ENCODE results near the gene SOX12. TPM values are rescaled to one million over a fixed set of nuclear protein-coding genes. Genes with fewer than 3 reads are reported as not detected.

Gene SOX12
- polyA plus RNA-seq, 1 donor (not counting 4 experiments of a cell fraction or from before 2014, with no cell fraction given): 1.9 TPM

- peak overlapping the region; percentile 90 for H3K4me2 ChIP-seq (ENCODE audit: control insufficient read depth, extremely low read depth, insufficient read depth, low read depth, low read length)
Observed at GRCh38 chr20:346033-346639, 20.8 kb downstream of the SOX12 start.

GRCh38 chr20:346640-347316 lies 21.4 kb downstream of the SOX12 start, which contains the start of gene NRSN2:
NRSN2 (plus strand) TSS chr20:347111; CDS start chr20:349644, 2,533 bp downstream.
- Histone ChIP-seq H3K4me3 (ENCODE audit: control insufficient read depth in 2 of 3, extremely low read depth in 1 of 3, insufficient read depth in 2 of 3, low read depth in 1 of 3, low read length in 3 of 3) (peak within 1 kb of the TSS; percentile 67 to 79 (median 76)), H3K4me2 (ENCODE audit: control insufficient read depth, extremely low read depth, insufficient read depth, low read depth, low read length) (peak within 1 kb of the TSS; percentile 90), H3K27ac (ENCODE audit: control insufficient read depth, insufficient read depth, low read length) (peak within 1 kb of the TSS; percentile 69), H4K20me1 (ENCODE audit: control insufficient read depth, extremely low read depth, insufficient read depth, low read length) (no peaks in the 10 kb centered on the region), H3K9me3 (ENCODE audit: control insufficient read depth, low read depth, low read length) (peaks cover 9% of the 10 kb centered on the region), H3K27me3 (ENCODE audit: control insufficient read depth, extremely low read depth, insufficient read depth, low read length) (no peaks in the 10 kb centered on the region), H3K4me1 (ENCODE audit: control insufficient read depth, extremely low read depth, insufficient read depth, low read length) (no peaks in the 10 kb centered on the region), H3K9me1 (ENCODE audit: control insufficient read depth, extremely low read depth, insufficient read depth, low read length) (no peaks in the 10 kb centered on the region), H3K36me3 (ENCODE audit: control insufficient read depth in 2 of 2, extremely low read depth in 1 of 2, insufficient read depth in 2 of 2, low read length in 2 of 2) (no peaks in the 10 kb centered on the region), H3K9ac (ENCODE audit: control insufficient read depth, extremely low read depth, insufficient read depth, low read length) (peak within 1 kb of the TSS; percentile 72), H2AFZ (ENCODE audit: control insufficient read depth, low read length) (peak within 1 kb of the TSS; percentile 95), H3K79me2 (ENCODE audit: control insufficient read depth, insufficient read depth, low read length) (no peaks in the 10 kb centered on the region)
- dilution Hi-C loops (cut with MboI; ENCODE audit: extremely low pct_ligation_motif_present, low sequenced_read_pairs): no loop called here
- DNase-seq (ENCODE audit: low read depth, low spot score) (no peak), FAIRE-seq (no peak)
- TF ChIP-seq EZH2 (IDR thresholded peaks at IDR 0.05; ENCODE audit: low read length) (no peak), CTCF (optimal IDR thresholded peaks at IDR 0.05 in 1 of 3, IDR thresholded peaks at IDR 0.05 in 1 of 3, conservative IDR thresholded peaks at IDR 0.05 in 1 of 3; ENCODE audit: extremely low read depth in 1 of 3, insufficient read depth in 2 of 3, low read length in 3 of 3) (no peak)

More at GRCh38 chr20:346033-346639, 20.8 kb downstream of the SOX12 start:
- TF ChIP-seq CTCF (optimal IDR thresholded peaks at IDR 0.05 in 1 of 3, IDR thresholded peaks at IDR 0.05 in 1 of 3, conservative IDR thresholded peaks at IDR 0.05 in 1 of 3; ENCODE audit: extremely low read depth in 1 of 3, insufficient read depth in 2 of 3, low read length in 3 of 3): no peak
- TF ChIP-seq EZH2 (IDR thresholded peaks at IDR 0.05; ENCODE audit: low read length): no peak
- Histone ChIP-seq H3K27ac (ENCODE audit: control insufficient read depth, insufficient read depth, low read length) (no peak overlapping the region), H3K36me3 (ENCODE audit: control insufficient read depth in 2 of 2, extremely low read depth in 1 of 2, insufficient read depth in 2 of 2, low read length in 2 of 2) (no peaks in the 10 kb centered on the region), H3K9me3 (ENCODE audit: control insufficient read depth, low read depth, low read length) (peaks cover 11% of the 10 kb centered on the region), H4K20me1 (ENCODE audit: control insufficient read depth, extremely low read depth, insufficient read depth, low read length) (no peaks in the 10 kb centered on the region), H3K79me2 (ENCODE audit: control insufficient read depth, insufficient read depth, low read length) (no peaks in the 10 kb centered on the region), H3K9me1 (ENCODE audit: control insufficient read depth, extremely low read depth, insufficient read depth, low read length) (no peaks in the 10 kb centered on the region), H2AFZ (ENCODE audit: control insufficient read depth, low read length) (peak overlapping the region; percentile 95), H3K4me1 (ENCODE audit: control insufficient read depth, extremely low read depth, insufficient read depth, low read length) (no peaks in the 10 kb centered on the region), H3K4me3 (ENCODE audit: control insufficient read depth in 2 of 3, extremely low read depth in 1 of 3, insufficient read depth in 2 of 3, low read depth in 1 of 3, low read length in 3 of 3) (peak overlapping the region; percentile 67 to 79 (median 76)), H3K27me3 (ENCODE audit: control insufficient read depth, extremely low read depth, insufficient read depth, low read length) (no peaks in the 10 kb centered on the region), H3K9ac (ENCODE audit: control insufficient read depth, extremely low read depth, insufficient read depth, low read length) (no peak overlapping the region)
- DNase-seq (ENCODE audit: low read depth, low spot score) (no peak), FAIRE-seq (no peak)
- dilution Hi-C loops (cut with MboI; ENCODE audit: extremely low pct_ligation_motif_present, low sequenced_read_pairs): no loop called here
